Tibial artery (tissue), 4 donors: Measurements from ENCODE around the gene ALPK3.
"Not testable (repeated sequence)": the region's sequence is repeated elsewhere in the genome, so short reads cannot be mapped to it uniquely, and the experiment has no call there.

Experiments used
- DNase-seq, 2 donors: peaks; one replicate each; pipeline ENCODE4 v3.0.0-alpha.2; 2019
- H3K27ac ChIP-seq, 2 donors: fragments of 200-600 bp; sonication (generic) in 1 of 2; 1 replicate in 1 of 2; 2 replicates in 1 of 2; pipeline ENCODE4 v1.5.1; 2018 to 2019; ENCODE audit warnings: mild to moderate bottlenecking in 1 of 2
- H3K27me3 ChIP-seq, 2 donors: fragments of 200-600 bp; sonication (generic) in 1 of 2; one replicate each; pipeline versions ENCODE4 v1.5.1 to v1.6.0; 2016 to 2019
- H3K36me3 ChIP-seq, 3 donors: fragments of 200-600 bp; sonication (generic) in 2 of 3; one replicate each; pipeline ENCODE4 v1.5.1; 2016 to 2019; ENCODE audit warnings: mild to moderate bottlenecking in 2 of 3
- H3K4me1 ChIP-seq, 4 donors: fragments of 200-600 bp; sonication (generic) in 2 of 4; 1 replicate in 3 of 4; 2 replicates in 1 of 4; pipeline ENCODE4 v1.5.1; 2016 to 2019
- H3K4me3 ChIP-seq, 2 donors: fragments of 200-600 bp; sonication (generic) in 1 of 2; 1 replicate in 1 of 2; 2 replicates in 1 of 2; pipeline ENCODE4 v1.5.1; 2018 to 2019; ENCODE audit warnings: mild to moderate bottlenecking in 2 of 2
- H3K9me3 ChIP-seq, 3 donors: fragments of 200-600 bp; sonication (generic) in 1 of 3; one replicate each; pipeline ENCODE4 v1.5.1; 2016 to 2019
- intact Hi-C: fragments of 100-400 bp; cut with DNase I; formaldehyde crosslinking; loops from one replicate; pipeline ENCODE4 v1.15.0; 2023; ENCODE audit warnings: low total_unique reads
- TF ChIP-seq, protein P1 (sequence below), 2 experiments: fragments of 200-600 bp in 1 of 2; fragments of 450-650 bp in 1 of 2; IDR thresholded peaks; one replicate each; pipeline ENCODE4 v1.5.1; 2017 to 2019; ENCODE audit warnings: antibody characterized with exemption in 2 of 2, mild to moderate bottlenecking in 1 of 2, moderate library complexity in 1 of 2

Gene ALPK3

DNA sequence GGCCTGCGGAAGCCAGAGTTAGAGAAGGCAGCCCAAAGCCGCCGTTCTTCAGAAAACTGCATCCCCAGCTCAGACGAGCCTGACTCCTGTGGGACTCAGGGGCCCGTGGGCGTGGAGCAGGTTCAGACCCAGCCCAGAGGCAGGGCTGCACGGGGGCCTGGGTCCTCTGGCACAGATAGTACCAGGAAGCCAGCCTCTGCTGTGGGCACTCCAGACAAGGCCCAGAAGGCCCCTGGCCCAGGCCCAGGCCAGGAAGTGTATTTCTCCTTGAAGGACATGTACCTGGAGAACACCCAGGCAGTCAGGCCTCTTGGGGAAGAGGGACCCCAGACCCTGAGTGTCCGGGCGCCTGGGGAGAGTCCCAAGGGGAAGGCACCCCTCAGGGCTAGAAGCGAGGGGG, 23.1 kb downstream of the ALPK3 start:
- no peaks in the 10 kb centered on the region for H3K27me3 ChIP-seq
- TF ChIP-seq, protein P1, sequence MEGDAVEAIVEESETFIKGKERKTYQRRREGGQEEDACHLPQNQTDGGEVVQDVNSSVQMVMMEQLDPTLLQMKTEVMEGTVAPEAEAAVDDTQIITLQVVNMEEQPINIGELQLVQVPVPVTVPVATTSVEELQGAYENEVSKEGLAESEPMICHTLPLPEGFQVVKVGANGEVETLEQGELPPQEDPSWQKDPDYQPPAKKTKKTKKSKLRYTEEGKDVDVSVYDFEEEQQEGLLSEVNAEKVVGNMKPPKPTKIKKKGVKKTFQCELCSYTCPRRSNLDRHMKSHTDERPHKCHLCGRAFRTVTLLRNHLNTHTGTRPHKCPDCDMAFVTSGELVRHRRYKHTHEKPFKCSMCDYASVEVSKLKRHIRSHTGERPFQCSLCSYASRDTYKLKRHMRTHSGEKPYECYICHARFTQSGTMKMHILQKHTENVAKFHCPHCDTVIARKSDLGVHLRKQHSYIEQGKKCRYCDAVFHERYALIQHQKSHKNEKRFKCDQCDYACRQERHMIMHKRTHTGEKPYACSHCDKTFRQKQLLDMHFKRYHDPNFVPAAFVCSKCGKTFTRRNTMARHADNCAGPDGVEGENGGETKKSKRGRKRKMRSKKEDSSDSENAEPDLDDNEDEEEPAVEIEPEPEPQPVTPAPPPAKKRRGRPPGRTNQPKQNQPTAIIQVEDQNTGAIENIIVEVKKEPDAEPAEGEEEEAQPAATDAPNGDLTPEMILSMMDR (IDR thresholded peaks at IDR 0.05), result no peak
- DNase-seq, result no peak
- H3K27ac ChIP-seq, result peak overlapping the region; percentile 86 to 96
- peaks cover 0 to 17% (median 0%) of the 10 kb centered on the region in 3 donors for H3K36me3 ChIP-seq
- H3K4me1 ChIP-seq, result peaks cover 3 to 76% (median 39%) of the 10 kb centered on the region in 4 donors
- intact Hi-C loops, result loop anchor here (5.0 kb wide), 1 partner anchor 72 kb away; no protein-coding TSS in a partner anchor
- no peaks in the 10 kb centered on the region for H3K9me3 ChIP-seq
- no peak overlapping the region for H3K4me3 ChIP-seq

- DNase-seq, result peak; percentile 79 to 95
- H3K4me1 ChIP-seq, result peaks cover 3 to 82% (median 40%) of the 10 kb centered on the region in 4 donors
- H3K4me3 ChIP-seq, result no peak overlapping the region
- peak overlapping the region; percentile 86 to 96 for H3K27ac ChIP-seq
- H3K9me3 ChIP-seq, result no peaks in the 10 kb centered on the region
- TF ChIP-seq, protein P1 (IDR thresholded peaks at IDR 0.05), result peak in 1 of 2 experiments; percentile 12
- no peaks in the 10 kb centered on the region for H3K27me3 ChIP-seq
- intact Hi-C loops, result loop anchor here (5.0 kb wide), 1 partner anchor 71 kb away; no protein-coding TSS in a partner anchor
- H3K36me3 ChIP-seq, result peaks cover 0 to 10% (median 0%) of the 10 kb centered on the region in 3 donors
Measured at GRCh38 chr15:84840741-84841429, 23.7 kb downstream of the ALPK3 start.

- Histone ChIP-seq H3K36me3 (peaks cover 0 to 9% (median 0%) of the 10 kb centered on the region in 3 donors), H3K4me3 (no peak overlapping the region), H3K9me3 (no peaks in the 10 kb centered on the region), H3K27ac (peak overlapping the region; percentile 86 to 96), H3K4me1 (peaks cover 3 to 71% (median 38%) of the 10 kb centered on the region in 4 donors), H3K27me3 (no peaks in the 10 kb centered on the region)
- TF ChIP-seq, protein P1 (IDR thresholded peaks at IDR 0.05), result no peak
- intact Hi-C loops, result loop anchor here (5.0 kb wide), 1 partner anchor 70 kb away; no protein-coding TSS in a partner anchor
- DNase-seq, result no peak
Measured at GRCh38 chr15:84842781-84843180, 25.6 kb downstream of the ALPK3 start.

GRCh38 chr15:84844964-84845363, 27.8 kb downstream of the ALPK3 start:
- intact Hi-C loops, result loop anchor here (5.0 kb wide), 1 partner anchor 67 kb away; no protein-coding TSS in a partner anchor
- TF ChIP-seq, protein P1 (IDR thresholded peaks at IDR 0.05), result no peak
- peaks cover 3 to 49% (median 25%) of the 10 kb centered on the region in 4 donors for H3K4me1 ChIP-seq
- no peak for DNase-seq
- H3K4me3 ChIP-seq, result no peak overlapping the region
- no peaks in the 10 kb centered on the region for H3K9me3 ChIP-seq
- H3K36me3 ChIP-seq, result peaks cover 0 to 3% (median 0%) of the 10 kb centered on the region in 3 donors
- H3K27ac ChIP-seq, result peak overlapping the region; percentile 69 to 86
- H3K27me3 ChIP-seq, result no peaks in the 10 kb centered on the region

GRCh38 chr15:84845631-84846030, 28.5 kb downstream of the ALPK3 start:
- TF ChIP-seq, protein P1 (IDR thresholded peaks at IDR 0.05), result peak; percentile 61 to 66
- Histone ChIP-seq H3K27ac (peak overlapping the region; percentile 69 to 86), H3K4me1 (peaks cover 0 to 43% (median 18%) of the 10 kb centered on the region in 4 donors)
- intact Hi-C loops, H3K4me3 ChIP-seq, H3K9me3 ChIP-seq, H3K36me3 ChIP-seq, H3K27me3 ChIP-seq: not testable (repeated sequence)
- peak in 1 of 2 donors; percentile 71 for DNase-seq
